GM19324 (cell line): ENCODE results near the gene FAM153A.
"Not testable (repeated sequence)": the region's sequence is repeated elsewhere in the genome, so short reads cannot be mapped to it uniquely, and the experiment has no call there.

Experiments used
- ATAC-seq: cut with Tn5 transposase; IDR thresholded peaks from one replicate; pipeline ENCODE4 v1.9.1; 2021; ENCODE audit warnings: mild to moderate bottlenecking, moderate library complexity; ENCODE audit not compliant: unreplicated experiment, low FRiP score

Gene FAM153A

GRCh38 chr5:177760954-177761353 lies 21.7 kb downstream of the FAM153A start:
- not testable (repeated sequence) for ATAC-seq

GRCh38 chr5:177747354-177747753 lies 35.3 kb downstream of the FAM153A start:
- not testable (repeated sequence) for ATAC-seq

GRCh38 chr5:177724858-177725257 lies 57.8 kb downstream of the FAM153A start:
- not testable (repeated sequence) for ATAC-seq

GRCh38 chr5:177723831-177724485 lies 58.7 kb downstream of the FAM153A start:
- not testable (repeated sequence) for ATAC-seq

- not testable (repeated sequence) for ATAC-seq
Observed at GRCh38 chr5:177722829-177723228, 59.9 kb downstream of the FAM153A start.

GRCh38 chr5:177719989-177720388 lies 62.7 kb downstream of the FAM153A start:
- not testable (repeated sequence) for ATAC-seq

- not testable (repeated sequence) for ATAC-seq
Observed at GRCh38 chr5:177715423-177715822, 67.3 kb downstream of the FAM153A start.

- ATAC-seq = not testable (repeated sequence)
Observed at GRCh38 chr5:177696100-177696499, 86.6 kb downstream of the FAM153A start.

GRCh38 chr5:177695356-177695930 lies 87.3 kb downstream of the FAM153A start:
- ATAC-seq = not testable (repeated sequence)

- ATAC-seq = not testable (repeated sequence)
Observed at GRCh38 chr5:177694518-177694835, 88.2 kb downstream of the FAM153A start.

- not testable (repeated sequence) for ATAC-seq
Observed at GRCh38 chr5:177693671-177694517, 88.8 kb downstream of the FAM153A start.

- not testable (repeated sequence) for ATAC-seq
Observed at GRCh38 chr5:177692969-177693368, 89.7 kb downstream of the FAM153A start.

GRCh38 chr5:177692507-177692906 lies 90.2 kb downstream of the FAM153A start:
- not testable (repeated sequence) for ATAC-seq

GRCh38 chr5:177689011-177689610 lies 93.6 kb downstream of the FAM153A start:
- not testable (repeated sequence) for ATAC-seq

GRCh38 chr5:177688091-177688490 lies 94.6 kb downstream of the FAM153A start:
- ATAC-seq = not testable (repeated sequence)

- ATAC-seq = not testable (repeated sequence)
Observed at GRCh38 chr5:177681920-177682319, 100.8 kb downstream of the FAM153A start.
